CD4-positive, CD25-positive, alpha-beta regulatory T cell (primary cell): ENCODE data around the gene SLC23A2. TPM values are rescaled to one million over a fixed set of nuclear protein-coding genes. Genes with fewer than 3 reads are reported as not detected.
A peak's percentile ranks its signal among the peaks of the same experiment; 100 is the strongest.
"Not testable (repeated sequence)": the region's sequence is repeated elsewhere in the genome, so short reads cannot be mapped to it uniquely, and the experiment has no call there.

Experiments
- ATAC-seq, 2 donors: fragments of 150-1000 bp; cut with Tn5 transposase; one replicate each; pipeline ENCODE4 v1.10.0; 2021; ENCODE audit warnings: low read depth in 2 of 2, moderate number of reproducible peaks in 2 of 2, moderate library complexity in 1 of 2
- DNase-seq, 3 donors: peaks; one replicate each; pipeline versions ENCODE4 v3.0.0 to v3.0.0-alpha.2; 2012 to 2022; ENCODE audit warnings: mixed read lengths in 1 of 3
- H3K27ac ChIP-seq: one replicate; pipeline ENCODE4 v1.7.0; 2013; ENCODE audit warnings: mild to moderate bottlenecking, low read length; ENCODE audit not compliant: insufficient read depth, poor library complexity, severe bottlenecking
- H3K27me3 ChIP-seq: one replicate; pipeline ENCODE4 v1.7.0; 2013; ENCODE audit warnings: low read length; ENCODE audit not compliant: control insufficient read depth, insufficient read depth
- H3K36me3 ChIP-seq: one replicate; pipeline ENCODE4 v1.7.0; 2013; ENCODE audit warnings: mild to moderate bottlenecking, low read length, moderate library complexity; ENCODE audit not compliant: control insufficient read depth, insufficient read depth
- H3K4me1 ChIP-seq: 2 replicates; pipeline ENCODE4 v1.7.0; 2013; ENCODE audit warnings: mild to moderate bottlenecking, low read length; ENCODE audit not compliant: insufficient read depth, control insufficient read depth, poor library complexity, severe bottlenecking
- H3K4me3 ChIP-seq: one replicate; pipeline ENCODE4 v1.7.0; 2013; ENCODE audit warnings: low read depth, mild to moderate bottlenecking, low read length, moderate library complexity
- H3K9me3 ChIP-seq, 2 experiments: 1 replicate in 1 of 2; 2 replicates in 1 of 2; pipeline ENCODE4 v1.7.0; 2013; ENCODE audit warnings: low read length in 2 of 2, mild to moderate bottlenecking in 1 of 2, moderate library complexity in 1 of 2; ENCODE audit not compliant: control insufficient read depth in 2 of 2
- H3K27ac Mint-ChIP-seq, 3 donors: one replicate each; pipeline ENCODE4 v1.8.0; 2020 to 2022; ENCODE audit warnings: mild to moderate bottlenecking in 3 of 3, mixed read lengths in 3 of 3, moderate library complexity in 2 of 3
- H3K27me3 Mint-ChIP-seq: one replicate; pipeline ENCODE4 v1.8.0; 2022; ENCODE audit warnings: mild to moderate bottlenecking, mixed read lengths
- H3K36me3 Mint-ChIP-seq: one replicate; pipeline ENCODE4 v1.8.0; 2020; ENCODE audit warnings: mixed read lengths
- H3K4me1 Mint-ChIP-seq, 4 donors: one replicate each; pipeline ENCODE4 v1.8.0; 2020 to 2022; ENCODE audit warnings: mixed read lengths in 4 of 4, mild to moderate bottlenecking in 1 of 4
- H3K4me3 Mint-ChIP-seq, 4 donors: one replicate each; pipeline ENCODE4 v1.8.0; 2020 to 2022; ENCODE audit warnings: mild to moderate bottlenecking in 4 of 4, mixed read lengths in 4 of 4, moderate library complexity in 3 of 4
- H3K9me3 Mint-ChIP-seq, 7 donors: one replicate each; pipeline ENCODE4 v1.8.0; 2020 to 2022; ENCODE audit warnings: mixed read lengths in 7 of 7, mild to moderate bottlenecking in 3 of 7, moderate library complexity in 2 of 7
- polyA plus RNA-seq, 4 donors: library from polyadenylated mRNA; unstranded; fragments of 300-500 nt; fragmentation: Illumina TruSeq; gene quantifications; one replicate each; pipeline ENCODE4 v1.2.3, GENCODE V29; 2021
- total RNA-seq: library from RNA; stranded (reverse); gene quantifications from one replicate; pipeline ENCODE4 v1.2.3, GENCODE V29; 2022

SLC23A2 gene
- total and polyA plus RNA-seq, 5 donors from 2014 or later: 3.7 to 19.6 (median 4.7) TPM

DNA sequence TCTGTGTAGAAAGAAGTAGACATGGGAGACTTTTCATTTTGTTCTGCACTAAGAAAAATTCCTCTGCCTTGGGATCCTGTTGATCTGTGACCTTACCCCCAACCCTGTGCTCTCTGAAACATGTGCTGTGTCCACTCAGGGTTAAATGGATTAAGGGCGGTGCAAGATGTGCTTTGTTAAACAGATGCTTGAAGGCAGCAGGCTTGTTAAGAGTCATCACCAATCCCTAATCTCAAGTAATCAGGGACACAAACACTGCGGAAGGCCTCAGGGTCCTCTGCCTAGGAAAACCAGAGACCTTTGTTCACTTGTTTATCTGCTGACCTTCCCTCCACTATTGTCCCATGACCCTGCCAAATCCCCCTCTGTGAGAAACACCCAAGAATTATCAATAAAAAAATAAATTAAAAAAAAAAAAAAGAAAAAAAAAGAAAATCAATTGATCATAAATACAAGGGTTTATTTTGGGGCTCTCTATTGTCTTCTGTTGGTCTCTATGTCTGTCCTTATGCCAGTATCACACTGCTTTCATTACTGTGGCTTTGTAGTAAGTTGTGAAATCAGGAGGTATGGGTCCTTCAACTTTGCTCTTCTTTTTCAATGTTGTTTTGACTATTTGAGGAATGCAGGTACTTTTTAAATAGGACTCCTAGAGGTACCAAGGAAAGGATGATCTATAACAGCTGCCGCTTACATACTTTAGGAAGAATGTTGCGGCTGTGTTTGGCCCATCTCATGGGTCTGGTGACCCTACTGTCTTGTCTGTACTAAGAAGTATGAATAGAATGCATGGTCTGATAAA is 27.1 kb upstream of the SLC23A2 start:
- not testable (repeated sequence) for H3K4me3 ChIP-seq, ATAC-seq, H3K36me3 Mint-ChIP-seq, H3K27me3 Mint-ChIP-seq, H3K9me3 ChIP-seq, H3K27ac ChIP-seq, H3K4me1 ChIP-seq, H3K27me3 ChIP-seq, H3K4me3 Mint-ChIP-seq, H3K27ac Mint-ChIP-seq, DNase-seq, H3K4me1 Mint-ChIP-seq, H3K9me3 Mint-ChIP-seq, H3K36me3 ChIP-seq

DNA sequence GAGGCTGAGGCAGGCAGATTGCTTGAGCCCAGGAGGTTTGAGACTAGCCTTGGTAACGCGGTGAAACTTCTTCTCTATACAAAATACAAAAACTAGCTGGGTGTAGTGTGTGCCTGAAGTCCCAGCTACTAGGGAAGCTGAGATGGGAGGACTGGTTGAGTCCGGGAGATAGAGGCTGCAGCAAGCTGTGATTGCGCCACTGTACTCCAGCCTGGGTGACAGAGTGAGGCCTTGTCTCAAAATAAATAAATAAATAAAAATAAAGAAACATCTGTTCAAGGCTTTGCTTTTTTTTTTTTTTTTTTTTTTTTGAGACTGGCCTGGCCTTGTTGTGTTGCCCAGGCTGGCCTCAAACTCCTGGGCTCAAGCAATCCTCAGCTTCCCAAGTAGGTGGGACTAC is 23.7 kb upstream of the SLC23A2 start:
- Histone ChIP-seq H3K4me1 (no peaks in the 10 kb centered on the region), H3K27me3 (no peaks in the 10 kb centered on the region), H3K36me3 (no peaks in the 10 kb centered on the region), H3K27ac (no peak overlapping the region), H3K4me3 (no peak overlapping the region), H3K9me3 (no peaks in the 10 kb centered on the region)
- peaks cover 0 to 3% (median 0%) of the 10 kb centered on the region in 7 donors for H3K9me3 Mint-ChIP-seq
- no peak overlapping the region for H3K4me3 Mint-ChIP-seq
- H3K36me3 Mint-ChIP-seq: no peaks in the 10 kb centered on the region
- ATAC-seq (no peak), DNase-seq (no peak)
- H3K27ac Mint-ChIP-seq: no peak overlapping the region
- H3K4me1 Mint-ChIP-seq: no peaks in the 10 kb centered on the region
- peaks cover 4% of the 10 kb centered on the region for H3K27me3 Mint-ChIP-seq

DNA sequence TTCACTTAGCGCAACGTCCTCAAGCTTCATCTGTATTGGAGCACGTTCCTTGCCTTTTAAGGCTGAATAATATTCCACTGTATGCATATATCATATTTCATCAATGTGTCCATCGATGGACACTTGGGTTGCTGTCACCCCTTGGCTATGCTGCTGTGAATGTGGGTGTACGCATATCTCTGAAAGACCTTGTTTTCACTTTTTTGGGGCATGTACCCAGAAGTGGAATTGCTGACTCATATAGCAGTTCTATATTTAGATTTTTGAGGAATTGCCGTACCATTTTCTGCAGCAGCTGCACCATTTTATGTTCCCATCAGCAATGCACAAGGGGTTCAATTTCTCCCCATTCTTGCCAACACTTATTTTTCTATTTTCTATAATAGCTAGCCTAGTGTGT is 22.8 kb upstream of the SLC23A2 start:
- no peak for ATAC-seq
- H3K27ac Mint-ChIP-seq: no peak overlapping the region
- H3K4me3 Mint-ChIP-seq: no peak overlapping the region
- Histone ChIP-seq H3K4me1 (no peaks in the 10 kb centered on the region), H3K27ac (no peak overlapping the region), H3K36me3 (no peaks in the 10 kb centered on the region), H3K9me3 (no peaks in the 10 kb centered on the region), H3K4me3 (no peak overlapping the region), H3K27me3 (no peaks in the 10 kb centered on the region)
- H3K27me3 Mint-ChIP-seq: peaks cover 4% of the 10 kb centered on the region
- no peak for DNase-seq
- H3K9me3 Mint-ChIP-seq: peaks cover 0 to 3% (median 0%) of the 10 kb centered on the region in 7 donors
- H3K36me3 Mint-ChIP-seq: no peaks in the 10 kb centered on the region
- H3K4me1 Mint-ChIP-seq: no peaks in the 10 kb centered on the region

DNA sequence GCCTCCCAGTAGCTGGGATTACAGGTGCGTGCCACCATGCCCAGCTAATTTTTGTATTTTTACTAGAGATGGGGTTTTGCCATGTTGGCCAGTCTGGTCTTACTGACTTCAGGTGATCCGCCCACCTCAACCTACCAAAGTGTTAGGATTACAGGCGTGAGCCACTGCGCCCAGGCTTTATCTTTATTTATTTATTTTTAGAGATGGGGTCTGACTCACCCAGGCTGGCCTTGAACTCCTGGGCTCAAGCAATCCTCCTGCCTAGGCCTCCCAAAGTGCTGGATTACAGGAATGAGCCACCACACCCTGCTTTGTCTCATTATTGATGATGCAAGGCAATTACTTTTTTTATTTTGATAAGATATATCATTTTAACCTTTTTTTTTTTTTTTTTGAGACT is 21.9 kb upstream of the SLC23A2 start:
- not testable (repeated sequence) for DNase-seq, H3K27ac Mint-ChIP-seq, H3K4me3 ChIP-seq, H3K9me3 ChIP-seq, H3K27me3 ChIP-seq, H3K4me3 Mint-ChIP-seq, H3K36me3 Mint-ChIP-seq, H3K9me3 Mint-ChIP-seq, H3K27me3 Mint-ChIP-seq, H3K4me1 Mint-ChIP-seq, H3K27ac ChIP-seq, ATAC-seq, H3K4me1 ChIP-seq, H3K36me3 ChIP-seq

DNA sequence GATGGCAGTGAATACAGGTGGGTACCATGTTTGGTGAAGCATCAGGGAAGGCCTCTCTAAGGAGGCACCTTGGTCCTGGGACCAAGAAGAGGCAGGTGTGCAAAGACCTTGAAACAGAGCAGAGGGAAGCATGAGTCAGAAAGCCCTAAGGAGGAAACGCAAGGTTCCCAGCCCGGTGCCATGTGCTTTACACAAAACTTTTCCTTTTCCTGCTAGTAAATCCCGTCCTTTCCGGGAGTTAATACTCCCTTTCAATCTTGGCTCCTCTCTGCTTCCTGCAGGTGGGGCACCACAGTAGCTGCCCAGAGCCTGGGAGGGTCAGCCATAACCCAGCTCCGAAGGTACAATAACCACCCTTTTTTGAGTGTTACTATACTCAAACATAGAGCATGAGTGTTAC is 19.4 kb upstream of the SLC23A2 start:
- no peak overlapping the region for H3K27ac Mint-ChIP-seq

DNA sequence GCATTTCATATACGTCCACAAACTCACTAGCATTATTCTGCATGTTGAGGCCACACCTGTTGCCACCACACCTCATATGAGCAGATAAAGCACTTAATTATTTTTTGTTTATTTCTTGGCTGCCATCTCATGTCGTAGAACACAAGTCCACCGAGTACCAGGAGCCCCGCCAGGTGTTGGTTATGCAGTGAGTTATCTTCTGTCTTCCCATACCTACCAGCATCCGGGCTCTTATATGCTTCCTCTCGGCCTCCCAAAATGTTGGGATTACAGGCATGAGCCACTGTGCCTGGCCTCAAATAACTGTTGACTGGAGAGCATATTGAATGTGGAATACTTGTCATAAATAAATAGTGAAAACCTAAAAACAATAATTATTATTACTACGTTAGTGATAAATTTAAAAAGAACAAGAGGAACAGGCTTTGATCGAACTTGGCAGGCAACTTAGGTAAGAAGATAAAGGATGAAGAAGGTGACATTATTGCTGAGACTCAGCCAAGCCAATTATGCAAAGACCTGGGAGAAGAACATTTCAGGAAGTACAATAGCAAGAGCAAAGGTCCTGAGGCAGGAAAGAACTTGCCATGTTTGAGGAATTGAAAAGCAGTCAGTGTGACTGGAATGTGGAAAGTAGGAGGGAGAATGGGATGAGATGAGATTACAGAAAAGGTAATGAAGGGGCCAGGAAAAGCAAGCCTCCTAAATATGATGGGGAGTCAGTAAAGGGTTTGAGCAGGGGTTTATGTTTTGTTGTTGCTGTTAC is 12.6 kb upstream of the SLC23A2 start:
- Histone ChIP-seq H3K36me3 (no peaks in the 10 kb centered on the region), H3K27ac (no peak overlapping the region), H3K9me3 (no peaks in the 10 kb centered on the region), H3K27me3 (no peaks in the 10 kb centered on the region), H3K4me1 (no peaks in the 10 kb centered on the region), H3K4me3 (no peak overlapping the region)
- peaks cover 0 to 2% (median 0%) of the 10 kb centered on the region in 7 donors for H3K9me3 Mint-ChIP-seq
- ATAC-seq (no peak), DNase-seq (no peak)
- no peaks in the 10 kb centered on the region for H3K27me3 Mint-ChIP-seq
- H3K27ac Mint-ChIP-seq: no peak overlapping the region
- no peak overlapping the region for H3K4me3 Mint-ChIP-seq
- no peaks in the 10 kb centered on the region for H3K36me3 Mint-ChIP-seq
- peaks cover 0 to 8% (median 2%) of the 10 kb centered on the region in 4 donors for H3K4me1 Mint-ChIP-seq

More for the DNA sequence above, 19.4 kb upstream of the SLC23A2 start:
- H3K4me3 Mint-ChIP-seq: no peak overlapping the region
- no peak for ATAC-seq
- H3K36me3 Mint-ChIP-seq: no peaks in the 10 kb centered on the region
- Histone ChIP-seq H3K9me3 (no peaks in the 10 kb centered on the region), H3K27me3 (no peaks in the 10 kb centered on the region), H3K4me1 (no peaks in the 10 kb centered on the region), H3K36me3 (no peaks in the 10 kb centered on the region), H3K4me3 (no peak overlapping the region), H3K27ac (no peak overlapping the region)
- H3K4me1 Mint-ChIP-seq: no peaks in the 10 kb centered on the region
- H3K9me3 Mint-ChIP-seq: peaks cover 0 to 3% (median 0%) of the 10 kb centered on the region in 7 donors
- no peak for DNase-seq
- peaks cover 4% of the 10 kb centered on the region for H3K27me3 Mint-ChIP-seq

DNA sequence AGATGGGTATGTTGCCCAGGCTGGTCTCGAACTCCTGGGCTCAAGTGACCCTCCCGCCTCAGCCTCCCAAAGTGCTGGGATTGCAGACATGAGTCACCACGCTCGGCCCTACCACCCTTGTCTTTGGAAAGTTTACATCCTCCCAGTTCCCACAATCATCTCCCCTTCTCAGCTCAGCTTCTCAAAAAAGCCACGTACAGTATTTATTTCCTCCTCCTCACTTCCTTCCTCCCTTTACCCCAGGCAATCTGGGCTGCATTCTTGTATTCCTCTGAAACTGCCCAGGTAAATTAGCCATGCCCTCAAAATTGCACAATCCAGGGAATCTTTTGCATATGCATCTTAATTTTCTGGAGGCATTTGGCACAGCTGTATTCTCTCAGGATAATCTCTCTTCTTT is 7.4 kb upstream of the SLC23A2 start:
- Histone ChIP-seq H3K27ac (no peak overlapping the region), H3K27me3 (no peaks in the 10 kb centered on the region), H3K4me1 (no peaks in the 10 kb centered on the region), H3K4me3 (no peak overlapping the region), H3K9me3 (no peaks in the 10 kb centered on the region), H3K36me3 (no peaks in the 10 kb centered on the region)
- H3K27ac Mint-ChIP-seq: peak overlapping the region in 2 of 3 donors; percentile 18 to 78
- H3K36me3 Mint-ChIP-seq: no peaks in the 10 kb centered on the region
- H3K27me3 Mint-ChIP-seq: no peaks in the 10 kb centered on the region
- H3K9me3 Mint-ChIP-seq: no peaks in the 10 kb centered on the region
- ATAC-seq (no peak), DNase-seq (no peak)
- H3K4me1 Mint-ChIP-seq: peaks cover 0 to 13% (median 6%) of the 10 kb centered on the region in 4 donors
- peak overlapping the region in 2 of 4 donors; percentile 26 to 35 for H3K4me3 Mint-ChIP-seq
